ENCODE measurements around the gene TUBAL3.

The TUBAL3 gene

DNA sequence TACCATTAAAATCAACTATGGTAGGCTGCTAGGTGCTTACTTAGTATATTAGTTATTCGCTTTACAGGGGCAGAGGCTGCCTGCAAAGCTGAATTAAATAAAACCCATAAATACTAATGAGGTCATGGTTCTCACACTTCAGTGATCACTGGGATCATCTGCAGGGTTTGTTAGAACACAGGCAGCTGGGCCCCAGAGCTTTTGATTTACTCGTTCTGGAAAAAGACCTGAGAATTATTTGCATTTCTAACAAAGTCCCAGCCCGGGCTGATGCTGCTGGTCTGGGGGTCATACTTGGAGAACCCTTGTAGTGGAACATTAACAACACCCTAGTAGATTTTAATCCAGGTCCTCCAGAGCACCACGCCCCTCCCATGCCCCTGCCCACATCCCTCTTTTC, 31.3 kb downstream of the TUBAL3 start:
- H3K4me3 ChIP-seq (replicated peaks in 1 of 2; ENCODE audit: low read depth in 2 of 2, low read length in 2 of 2), result no peak overlapping the region
- DNase-seq (ENCODE audit: low read depth in 2 of 2), result no peak
- TF ChIP-seq, protein P1, sequence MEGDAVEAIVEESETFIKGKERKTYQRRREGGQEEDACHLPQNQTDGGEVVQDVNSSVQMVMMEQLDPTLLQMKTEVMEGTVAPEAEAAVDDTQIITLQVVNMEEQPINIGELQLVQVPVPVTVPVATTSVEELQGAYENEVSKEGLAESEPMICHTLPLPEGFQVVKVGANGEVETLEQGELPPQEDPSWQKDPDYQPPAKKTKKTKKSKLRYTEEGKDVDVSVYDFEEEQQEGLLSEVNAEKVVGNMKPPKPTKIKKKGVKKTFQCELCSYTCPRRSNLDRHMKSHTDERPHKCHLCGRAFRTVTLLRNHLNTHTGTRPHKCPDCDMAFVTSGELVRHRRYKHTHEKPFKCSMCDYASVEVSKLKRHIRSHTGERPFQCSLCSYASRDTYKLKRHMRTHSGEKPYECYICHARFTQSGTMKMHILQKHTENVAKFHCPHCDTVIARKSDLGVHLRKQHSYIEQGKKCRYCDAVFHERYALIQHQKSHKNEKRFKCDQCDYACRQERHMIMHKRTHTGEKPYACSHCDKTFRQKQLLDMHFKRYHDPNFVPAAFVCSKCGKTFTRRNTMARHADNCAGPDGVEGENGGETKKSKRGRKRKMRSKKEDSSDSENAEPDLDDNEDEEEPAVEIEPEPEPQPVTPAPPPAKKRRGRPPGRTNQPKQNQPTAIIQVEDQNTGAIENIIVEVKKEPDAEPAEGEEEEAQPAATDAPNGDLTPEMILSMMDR (IDR thresholded peaks at IDR 0.05; ENCODE audit: low read depth, low read length), result no peak

DNA sequence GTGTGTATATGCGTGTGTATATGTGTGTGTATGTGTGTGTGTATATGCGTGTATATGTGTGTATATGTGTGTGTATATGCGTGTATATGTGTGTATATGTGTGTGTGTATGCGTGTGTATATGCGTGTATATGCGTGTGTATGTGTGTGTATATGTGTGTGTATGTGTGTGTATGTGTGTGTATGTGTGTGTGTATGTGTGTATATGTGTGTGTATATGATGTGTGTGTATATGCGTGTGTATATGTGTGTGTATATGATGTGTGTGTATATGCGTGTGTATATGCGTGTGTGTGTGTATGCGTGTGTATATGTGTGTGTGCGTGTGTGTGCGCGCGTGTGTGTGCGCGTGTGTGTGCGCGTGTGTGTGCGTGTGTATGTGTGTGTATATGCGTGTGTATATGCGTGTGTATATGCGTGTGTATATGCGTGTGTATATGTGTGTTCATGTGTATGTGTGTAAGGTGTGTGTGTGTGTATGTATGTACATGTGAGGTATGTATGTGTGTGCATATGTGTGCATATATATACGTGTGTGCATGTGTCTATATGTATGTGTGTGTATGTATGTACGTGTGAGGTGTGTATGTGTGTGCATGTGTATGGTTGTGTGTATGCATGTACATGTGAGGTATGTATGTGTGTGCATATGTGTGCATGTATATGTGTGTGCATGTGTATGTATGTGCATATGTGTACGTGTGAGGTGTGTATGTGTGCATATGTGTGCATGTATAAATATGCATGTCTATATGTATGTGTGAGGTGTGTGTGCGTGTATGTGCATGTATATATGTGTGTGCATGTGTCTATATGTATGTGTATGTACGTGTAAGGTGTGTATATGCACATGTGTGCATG, 33.9 kb downstream of the TUBAL3 start:
- TF ChIP-seq, protein P1 (IDR thresholded peaks at IDR 0.05; ENCODE audit: low read depth, low read length), result no peak
- DNase-seq (ENCODE audit: low read depth in 2 of 2), result no peak
- no peak overlapping the region for H3K4me3 ChIP-seq (replicated peaks in 1 of 2; ENCODE audit: low read depth in 2 of 2, low read length in 2 of 2)

DNA sequence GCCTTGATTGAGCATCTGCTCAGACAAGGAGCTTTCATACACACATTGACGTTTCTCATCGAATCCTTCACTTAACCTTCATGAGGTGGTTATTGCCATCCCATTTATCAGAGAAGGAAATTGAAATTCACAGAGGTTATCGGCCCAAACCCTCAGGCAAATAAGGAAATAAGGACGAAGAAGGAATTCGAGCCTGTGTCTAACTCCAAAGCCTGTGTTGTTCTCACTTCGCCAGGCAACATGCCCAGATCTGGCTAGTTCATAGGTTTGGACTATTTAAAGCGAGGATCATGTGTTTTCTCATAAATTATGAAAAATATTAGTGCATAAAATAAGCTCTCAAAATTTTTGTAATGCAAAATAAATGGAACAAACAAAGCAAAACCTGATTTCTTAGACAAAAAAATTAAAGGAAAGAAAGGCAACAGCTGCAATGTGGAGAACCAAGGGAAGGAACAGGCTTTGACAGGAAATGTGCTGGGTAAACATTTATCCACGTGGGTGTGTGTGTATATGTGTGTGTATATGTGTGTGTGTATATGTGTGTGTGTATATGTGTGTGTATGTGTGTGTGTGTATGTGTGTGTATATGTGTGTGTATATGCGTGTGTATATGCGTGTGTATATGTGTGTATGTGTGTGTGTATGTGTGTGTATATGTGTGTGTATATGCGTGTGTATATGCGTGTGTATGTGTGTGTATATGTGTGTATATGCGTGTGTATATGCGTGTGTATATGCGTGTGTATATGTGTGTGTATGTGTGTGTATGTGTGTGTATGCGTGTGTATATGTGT, 35.1 kb downstream of the TUBAL3 start:
- H3K4me3 ChIP-seq (replicated peaks in 1 of 2; ENCODE audit: low read depth in 2 of 2, low read length in 2 of 2), result no peak overlapping the region
- TF ChIP-seq, protein P1 (IDR thresholded peaks at IDR 0.05; ENCODE audit: low read depth, low read length), result no peak
- no peak for DNase-seq (ENCODE audit: low read depth in 2 of 2)

DNA sequence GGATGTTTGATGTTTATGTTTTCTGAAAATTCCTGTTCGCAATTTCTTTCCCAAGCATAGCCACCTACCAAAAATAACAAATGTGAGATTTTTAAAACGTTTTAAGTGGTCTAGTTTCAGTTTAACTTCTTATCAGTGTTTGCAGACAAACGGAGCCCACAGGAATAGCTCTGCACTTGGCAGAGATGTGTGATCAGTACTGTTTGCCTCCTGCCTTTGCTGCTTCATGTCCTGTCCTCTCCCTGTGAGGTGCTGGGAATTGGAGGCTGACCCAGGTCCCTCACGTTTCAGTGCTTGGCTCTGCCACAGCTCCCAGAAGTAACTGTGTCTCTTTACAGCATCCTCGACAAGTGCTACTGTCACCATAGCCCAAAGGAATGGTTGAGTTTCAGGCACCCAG, 38.7 kb downstream of the TUBAL3 start:
- no peak for DNase-seq (ENCODE audit: low read depth in 2 of 2)
- TF ChIP-seq, protein P1 (IDR thresholded peaks at IDR 0.05; ENCODE audit: low read depth, low read length), result no peak
- no peak overlapping the region for H3K4me3 ChIP-seq (replicated peaks in 1 of 2; ENCODE audit: low read depth in 2 of 2, low read length in 2 of 2)

DNA sequence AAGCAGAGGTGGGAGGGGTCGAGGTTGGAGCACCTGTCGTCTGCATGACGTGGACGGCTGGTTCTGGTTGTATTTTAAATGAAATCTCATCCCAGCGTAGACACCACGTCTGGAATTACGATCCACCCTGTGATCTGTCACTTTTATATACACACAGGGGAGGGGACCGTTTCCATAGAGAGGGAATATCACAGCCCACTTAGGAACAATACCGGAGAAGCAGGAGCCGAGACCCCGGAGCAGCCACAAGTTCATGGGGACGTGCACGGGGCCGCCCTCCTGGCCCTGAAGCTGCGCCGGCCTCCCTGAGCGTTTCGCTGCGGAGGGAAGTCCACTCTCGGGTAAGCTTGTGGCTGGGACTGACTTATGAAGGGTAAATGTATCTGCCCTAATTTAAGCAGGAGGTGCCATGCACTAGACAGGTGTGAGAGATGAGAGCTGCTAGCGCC, 39.7 kb downstream of the TUBAL3 start, which contains the start of gene UCN3:
Gene UCN3, plus strand, starts transcription at position 77 of the 449 bp plus-strand sequence. CDS start 8,755 bp downstream, outside the sequence.
- DNase-seq (ENCODE audit: low read depth in 2 of 2), result no peak
- no peak within 1 kb of the TSS for H3K4me3 ChIP-seq (replicated peaks in 1 of 2; ENCODE audit: low read depth in 2 of 2, low read length in 2 of 2)
- TF ChIP-seq, protein P1 (IDR thresholded peaks at IDR 0.05; ENCODE audit: low read depth, low read length), result no peak

DNA sequence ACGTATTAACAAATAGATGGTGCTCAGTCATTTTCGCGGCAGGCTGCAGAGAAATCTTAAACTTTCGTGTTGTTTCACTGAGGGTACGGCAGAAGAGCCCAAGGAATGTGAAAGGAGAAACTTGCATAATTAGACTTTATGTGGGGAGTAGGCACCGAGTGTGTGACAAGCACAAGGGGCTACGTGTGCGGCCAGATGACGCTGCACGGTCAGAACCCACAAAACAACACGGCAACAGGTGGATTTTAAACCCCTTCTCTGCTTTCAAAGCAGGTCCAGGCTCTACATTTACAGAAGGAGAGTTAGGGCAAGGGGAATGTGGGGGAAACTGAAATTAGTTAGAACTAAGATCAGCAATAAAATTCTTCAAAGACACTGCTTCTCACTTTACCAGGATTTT, 40.3 kb downstream of the TUBAL3 start:
- TF ChIP-seq, protein P1 (IDR thresholded peaks at IDR 0.05; ENCODE audit: low read depth, low read length), result no peak
- no peak for DNase-seq (ENCODE audit: low read depth in 2 of 2)
- no peak overlapping the region for H3K4me3 ChIP-seq (replicated peaks in 1 of 2; ENCODE audit: low read depth in 2 of 2, low read length in 2 of 2)
